Activated CD8-positive, alpha-beta memory T cell treated with anti-CD3 and anti-CD28 coated beads for 4 hours (primary cell): ENCODE results near the gene LPCAT1.
"Not testable (repeated sequence)": the region's sequence is repeated elsewhere in the genome, so short reads cannot be mapped to it uniquely, and the experiment has no call there.

Experiments
- DNase-seq, 2 donors: peaks; one replicate each; pipeline ENCODE4 v3.0.0-alpha.2; 2020; ENCODE audit warnings: low read depth in 2 of 2

LPCAT1 gene

DNA sequence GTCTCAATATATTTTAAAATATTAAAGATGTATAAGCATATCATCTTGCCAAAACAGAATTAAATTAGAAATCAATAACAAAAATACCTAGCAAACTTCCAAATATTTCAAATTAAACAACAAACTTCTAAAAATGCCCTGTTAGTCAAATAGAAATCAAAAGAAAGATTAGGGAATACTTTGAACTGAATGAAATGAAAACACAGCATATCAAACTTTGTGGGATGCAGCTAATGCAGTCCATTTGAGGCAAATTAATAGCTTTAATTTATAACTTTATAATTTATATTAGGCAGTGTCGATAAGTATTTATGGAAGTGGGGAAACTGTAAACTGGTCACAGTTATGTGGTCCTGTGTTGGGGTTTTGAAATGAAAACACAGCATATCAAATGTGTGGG is 95.7 kb downstream of the LPCAT1 start:
- no peak for DNase-seq

DNA sequence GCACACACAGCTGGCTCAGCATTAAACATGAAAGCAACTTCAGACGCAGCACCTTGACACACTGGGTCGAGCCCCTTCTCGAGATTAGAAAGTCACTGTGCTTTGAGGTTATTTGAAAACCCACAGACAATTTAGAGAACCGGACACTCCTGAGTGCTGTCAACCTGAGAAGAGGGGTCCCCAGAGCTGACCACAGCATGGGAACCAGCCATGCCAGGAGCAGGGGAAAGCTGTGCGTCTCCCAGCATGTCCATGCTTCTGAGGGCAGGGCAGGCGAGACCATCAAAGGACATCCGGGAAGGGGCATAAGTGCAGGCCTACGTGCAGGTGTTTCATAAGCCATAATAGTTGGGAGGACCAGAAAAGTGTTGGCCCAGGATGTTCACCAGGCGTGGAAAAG is 99.0 kb downstream of the LPCAT1 start:
- DNase-seq = no peak

DNA sequence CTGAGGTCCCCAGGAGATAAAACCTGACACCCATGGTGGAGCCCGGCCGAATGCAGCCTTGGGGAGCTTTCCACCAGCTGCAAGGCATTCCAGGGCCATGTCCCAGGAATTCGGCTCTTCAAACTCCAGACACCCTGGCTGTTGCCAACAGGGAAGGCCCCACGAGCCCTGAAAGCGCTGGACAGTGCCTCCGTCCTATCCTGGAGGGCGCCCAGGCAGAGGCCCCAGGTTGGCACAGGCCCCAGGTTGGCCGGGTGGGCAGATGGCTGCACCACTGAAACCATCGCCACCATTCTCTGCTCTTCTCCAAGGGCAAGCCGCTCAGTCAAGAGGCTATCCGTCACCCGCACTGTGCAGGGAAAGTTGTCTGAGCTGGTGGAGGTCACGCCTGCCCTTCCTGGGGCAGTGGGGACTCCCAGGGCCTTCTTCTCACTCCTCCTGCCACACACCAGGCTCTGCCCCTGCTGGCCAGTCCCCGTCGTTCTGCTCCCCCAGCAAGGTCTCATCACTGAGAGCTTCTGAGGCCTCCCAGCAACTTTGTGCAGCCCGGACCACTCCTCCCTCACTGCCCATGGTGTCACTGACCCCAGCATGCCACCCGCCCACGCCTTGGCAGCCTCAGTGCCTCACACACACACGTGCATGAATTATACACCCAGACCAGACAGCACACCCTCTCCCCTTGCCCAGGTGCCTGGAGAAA is 99.7 kb downstream of the LPCAT1 start:
- DNase-seq = no peak

DNA sequence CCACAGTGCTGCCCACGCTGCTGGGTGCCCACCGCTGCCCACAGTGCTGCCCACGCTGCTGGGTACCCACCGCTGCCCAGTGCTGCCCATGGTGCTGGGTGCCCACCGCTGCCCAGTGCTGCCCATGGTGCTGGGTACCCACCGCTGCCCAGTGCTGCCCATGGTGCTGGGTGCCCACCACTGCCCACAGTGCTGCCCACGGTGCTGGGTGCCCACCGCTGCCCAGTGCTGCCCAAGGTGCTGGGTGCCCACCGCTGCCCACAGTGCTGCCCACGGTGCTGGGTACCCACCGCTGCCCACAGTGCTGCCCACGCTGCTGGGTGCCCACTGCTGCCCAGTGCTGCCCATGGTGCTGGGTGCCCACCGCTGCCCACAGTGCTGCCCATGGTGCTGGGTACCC is 101.2 kb downstream of the LPCAT1 start:
- not testable (repeated sequence) for DNase-seq

DNA sequence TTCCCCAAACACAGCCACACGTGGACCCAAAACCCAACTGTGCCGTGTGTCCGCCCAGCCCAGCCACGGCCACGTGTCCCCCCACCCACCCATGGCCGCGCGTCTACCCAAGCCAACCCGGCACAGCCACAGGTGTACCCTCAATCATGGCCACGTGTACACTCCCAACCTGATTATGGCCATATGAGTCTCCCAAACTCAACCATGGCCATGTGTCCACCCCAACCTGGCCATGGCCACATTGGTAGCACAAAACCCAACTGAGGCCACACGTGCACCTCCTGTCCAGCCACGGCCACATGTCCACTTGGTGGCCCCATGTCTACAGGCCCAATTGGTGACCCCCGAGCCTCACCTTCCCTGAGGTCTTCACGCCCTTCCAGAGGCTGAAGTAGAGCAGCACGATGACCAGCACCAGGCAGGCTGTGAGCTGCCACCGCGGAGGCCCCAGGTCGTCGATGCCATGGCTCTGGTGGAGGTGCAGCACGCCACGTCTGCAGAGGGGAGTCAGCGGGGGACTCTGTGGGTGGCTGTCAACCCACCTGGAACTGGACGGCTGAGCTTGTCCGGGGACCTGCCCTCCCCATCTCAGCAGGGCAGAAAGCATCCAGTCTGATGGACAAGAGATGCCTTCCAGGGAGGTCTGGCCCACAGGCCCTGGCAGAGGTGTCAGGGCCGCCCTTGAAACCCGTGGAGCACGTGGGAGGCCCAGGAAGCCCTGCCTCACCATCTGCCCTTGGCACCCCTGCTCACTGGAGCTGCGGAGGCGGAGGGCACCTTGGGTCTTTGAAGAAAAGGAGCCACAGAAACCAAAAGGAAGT is 102.0 kb downstream of the LPCAT1 start:
- DNase-seq = no peak

DNA sequence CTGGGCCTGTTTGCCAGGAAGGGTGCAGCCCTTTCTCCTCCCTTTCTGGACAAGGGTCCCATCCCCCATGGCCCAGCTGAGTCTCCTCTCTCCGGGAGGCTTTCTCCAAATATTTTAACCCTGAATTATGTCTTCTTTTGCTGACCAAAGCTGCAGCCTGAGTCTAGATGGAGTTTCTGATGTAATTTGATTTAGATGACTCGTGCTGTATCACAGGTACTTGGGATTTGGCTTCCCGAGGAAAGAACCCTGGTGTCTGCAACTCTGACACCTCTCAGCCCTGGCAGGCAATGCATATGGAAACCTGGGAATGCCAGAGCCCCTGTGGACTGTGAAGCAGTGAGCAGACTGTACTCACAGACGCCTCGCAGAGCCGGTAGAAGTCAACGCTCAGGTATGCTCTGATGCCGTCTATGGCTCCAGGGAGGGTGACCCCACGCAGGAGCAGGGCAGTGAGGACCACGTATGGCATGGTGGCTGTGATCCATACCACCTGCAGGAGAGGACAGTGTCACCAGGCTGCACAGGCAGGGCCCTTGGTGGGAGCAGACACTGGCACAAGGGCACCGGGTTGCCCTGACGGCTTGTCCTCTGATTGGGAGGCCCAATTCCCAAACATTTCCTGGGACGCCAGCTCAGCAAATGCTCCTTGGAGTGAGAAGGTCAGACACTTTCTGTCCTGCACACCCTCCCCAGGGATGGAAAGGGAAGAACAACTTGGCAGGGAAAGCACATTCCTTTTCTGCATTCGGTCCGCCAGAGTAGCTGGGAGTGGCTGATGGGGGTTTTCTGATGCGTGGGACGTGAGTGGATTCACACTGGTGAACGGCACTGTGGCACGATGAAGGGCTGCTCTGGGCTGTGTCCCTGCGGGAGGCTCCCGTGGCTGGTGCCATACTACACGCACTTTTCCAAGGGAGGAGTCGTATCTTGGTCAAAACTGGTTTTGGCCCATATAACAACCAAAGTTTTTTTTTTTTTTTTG is 103.3 kb downstream of the LPCAT1 start:
- DNase-seq = no peak

DNA sequence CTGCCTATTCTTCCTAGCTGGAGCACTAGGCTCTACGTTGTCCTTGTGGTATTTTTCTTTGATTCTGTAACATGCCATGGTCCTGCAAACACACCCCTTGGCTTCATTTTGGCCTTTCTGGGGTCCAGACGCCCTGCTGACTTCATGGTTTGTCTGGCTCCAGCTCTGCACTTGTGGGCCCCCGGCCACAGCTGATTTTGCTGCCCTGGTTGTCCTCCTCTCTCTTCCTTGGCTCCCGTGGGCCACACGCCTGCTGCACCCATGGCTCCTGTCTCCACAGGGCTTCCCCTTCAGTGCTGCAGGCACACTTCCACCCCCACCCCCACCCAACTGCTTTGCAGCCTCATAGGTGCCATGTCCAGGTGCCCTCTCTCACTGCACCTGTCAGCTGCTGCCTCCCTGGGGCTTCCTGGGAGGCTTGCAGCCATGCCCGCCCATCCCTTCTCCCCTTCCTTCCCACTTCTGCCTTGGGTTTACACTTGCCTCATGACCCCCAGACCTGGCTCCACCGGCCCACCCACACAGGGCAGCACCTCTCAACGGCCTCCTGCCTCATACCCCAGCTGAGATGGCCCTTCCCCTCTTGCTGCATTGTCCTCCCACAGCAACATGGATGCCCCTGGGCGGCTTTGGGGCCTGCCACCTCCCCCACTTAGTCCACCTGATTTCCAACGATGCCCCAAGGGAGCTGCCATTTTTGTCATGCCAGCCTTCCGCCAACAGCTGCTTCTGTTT is 104.1 kb downstream of the LPCAT1 start:
- no peak for DNase-seq

DNA sequence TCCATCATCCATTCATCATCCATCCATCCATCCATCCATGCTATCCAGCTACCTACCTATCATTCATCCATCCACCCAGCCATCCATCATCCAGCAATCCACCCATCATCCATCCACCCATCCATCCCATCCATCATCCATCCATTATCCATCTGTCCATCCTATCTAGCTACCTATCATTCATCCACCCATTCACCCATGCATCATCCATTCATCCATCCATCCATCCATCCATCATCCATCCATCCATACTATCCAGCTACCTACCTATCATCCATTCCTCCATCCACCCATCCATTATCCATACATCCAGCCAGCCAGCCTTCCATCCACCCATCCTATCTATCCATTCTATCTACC is 104.9 kb downstream of the LPCAT1 start:
- no peak for DNase-seq

DNA sequence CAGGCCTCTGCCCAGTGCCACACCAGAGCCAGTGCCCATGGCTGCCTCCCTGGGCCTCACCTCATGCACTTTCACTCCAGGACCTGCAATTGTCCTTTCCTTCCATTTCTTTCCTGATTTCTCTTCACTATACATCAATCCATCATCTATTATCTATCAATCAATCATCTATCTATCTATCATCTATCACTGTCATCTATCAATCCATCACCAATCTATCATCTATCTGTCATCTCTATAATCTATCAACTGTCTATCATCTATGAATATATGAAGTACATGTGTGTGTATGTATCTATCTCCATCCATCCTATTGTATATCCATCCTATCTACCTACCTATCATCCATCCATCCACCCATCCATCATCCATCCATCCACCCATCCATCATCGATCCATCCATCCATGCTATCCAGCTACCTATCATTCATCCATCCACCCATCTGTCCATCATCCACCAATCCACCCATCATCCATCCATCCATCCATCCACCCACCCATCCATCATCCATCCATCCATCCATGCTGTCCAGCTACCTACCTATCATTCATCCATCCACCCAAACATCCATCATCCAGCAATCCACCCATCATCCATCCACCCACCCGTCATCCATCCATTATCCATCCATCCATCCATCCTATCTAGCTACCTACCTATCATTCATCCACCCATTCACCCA is 105.4 kb downstream of the LPCAT1 start:
- DNase-seq = no peak

DNA sequence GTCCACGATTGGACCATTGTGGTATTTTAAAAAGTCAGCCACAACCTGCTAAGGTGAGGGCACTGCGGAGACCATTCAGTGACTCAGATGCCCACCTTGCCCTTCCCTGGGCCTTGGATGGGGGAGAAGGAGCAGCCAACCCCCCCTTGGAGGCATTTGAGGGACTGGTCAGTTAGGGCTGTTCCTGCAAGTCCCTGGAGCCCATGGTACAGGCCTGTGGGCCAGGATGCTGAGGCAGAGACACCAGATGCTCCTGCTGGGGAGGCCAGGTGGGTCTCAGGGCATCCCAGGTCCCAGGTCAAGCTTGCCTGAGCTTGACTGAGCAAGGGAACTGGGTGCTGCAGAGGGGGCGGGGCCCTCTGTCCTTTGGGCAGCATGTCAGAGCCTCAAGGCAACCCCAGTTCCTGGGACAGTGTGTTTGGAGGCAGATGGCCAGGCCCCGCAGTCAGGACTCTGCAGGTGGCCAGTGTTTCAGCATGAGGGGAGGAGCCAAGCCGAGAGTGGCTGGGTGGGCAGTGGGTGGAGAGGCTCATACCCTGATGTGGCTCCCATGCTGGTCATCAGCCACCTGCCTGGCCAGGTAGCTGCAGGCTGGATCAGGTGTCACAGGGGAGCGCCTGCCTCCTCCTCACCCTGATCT is 106.1 kb downstream of the LPCAT1 start:
- no peak for DNase-seq

DNA sequence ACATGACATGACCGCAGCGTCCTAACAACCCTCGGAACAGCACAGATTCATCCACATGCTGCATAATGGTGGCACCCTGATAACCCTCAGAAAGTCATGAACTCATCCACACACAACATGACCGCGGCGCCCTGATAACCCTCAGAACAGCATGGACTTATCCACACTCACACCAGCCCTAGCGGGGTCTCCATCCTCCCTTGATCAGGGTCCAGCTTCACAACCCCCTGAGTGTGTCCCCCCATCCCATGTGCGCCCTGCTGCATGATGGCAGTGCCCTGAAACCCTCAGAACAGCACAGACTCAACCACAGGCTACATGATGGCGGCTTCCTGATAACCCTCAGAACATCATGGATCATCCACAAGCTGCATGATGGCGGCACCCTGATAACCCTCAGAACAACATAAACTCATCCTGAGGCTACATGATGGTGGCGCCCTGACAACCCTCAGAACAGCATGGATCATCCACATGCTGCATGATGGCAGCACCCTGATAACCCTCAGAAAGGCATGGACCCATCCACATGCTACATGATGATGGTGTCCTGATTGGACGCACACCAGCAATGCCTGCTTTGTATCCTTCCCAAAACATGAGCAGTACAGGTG is 106.8 kb downstream of the LPCAT1 start:
- no peak for DNase-seq

DNA sequence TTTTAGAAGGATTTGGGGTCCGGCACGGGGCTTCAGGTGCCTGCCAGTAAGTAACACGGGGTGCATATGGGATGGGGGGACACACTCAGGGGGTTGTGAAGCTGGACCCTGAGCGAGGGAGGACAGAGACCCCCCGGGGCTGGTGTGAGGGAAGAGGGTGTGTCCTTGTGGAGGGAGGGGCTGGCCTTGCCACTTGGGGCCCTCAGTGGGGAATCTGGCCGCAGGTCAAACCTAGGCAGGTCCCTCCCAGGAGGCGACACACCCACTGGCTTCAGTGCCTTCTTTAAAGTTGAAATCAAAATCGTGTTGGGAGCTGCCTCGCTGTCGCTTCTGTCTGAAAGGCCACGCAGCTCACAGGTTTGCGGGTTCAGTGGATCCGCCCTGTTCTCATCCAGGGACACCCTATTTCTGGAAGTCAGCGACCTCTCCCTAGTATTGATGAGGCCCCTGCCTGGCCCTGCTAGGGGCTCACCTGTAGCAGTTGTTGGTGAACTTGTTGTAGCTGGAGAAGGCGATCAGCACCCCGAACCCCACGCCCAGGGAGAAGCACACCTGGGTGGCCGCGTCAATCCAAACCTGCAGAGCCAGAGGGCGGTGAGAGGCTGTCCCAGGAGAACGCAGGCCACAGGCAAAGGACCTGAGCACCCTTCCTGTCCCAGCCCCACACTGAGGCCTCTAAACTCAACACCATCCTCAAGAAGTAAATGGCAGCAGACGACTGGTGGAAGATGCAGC is 108.0 kb downstream of the LPCAT1 start:
- no peak for DNase-seq

DNA sequence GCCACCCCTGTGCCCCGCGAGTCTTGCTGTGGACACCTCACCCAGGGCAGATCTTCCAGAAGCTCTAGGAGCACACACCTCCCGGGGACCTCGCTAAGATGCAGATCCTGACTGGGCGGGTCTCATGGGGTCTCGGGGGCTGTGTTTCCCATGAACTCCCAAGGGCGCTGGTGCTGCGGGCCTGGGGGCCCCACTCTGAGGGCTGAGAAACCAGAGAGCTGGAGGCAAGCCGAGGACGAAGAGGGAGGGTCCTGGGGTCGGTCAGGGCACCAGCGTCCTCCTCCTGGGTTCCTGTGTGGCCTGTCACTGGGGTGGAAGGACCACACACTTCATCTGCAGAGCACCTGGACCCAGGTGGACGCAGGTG is 108.7 kb downstream of the LPCAT1 start:
- no peak for DNase-seq

DNA sequence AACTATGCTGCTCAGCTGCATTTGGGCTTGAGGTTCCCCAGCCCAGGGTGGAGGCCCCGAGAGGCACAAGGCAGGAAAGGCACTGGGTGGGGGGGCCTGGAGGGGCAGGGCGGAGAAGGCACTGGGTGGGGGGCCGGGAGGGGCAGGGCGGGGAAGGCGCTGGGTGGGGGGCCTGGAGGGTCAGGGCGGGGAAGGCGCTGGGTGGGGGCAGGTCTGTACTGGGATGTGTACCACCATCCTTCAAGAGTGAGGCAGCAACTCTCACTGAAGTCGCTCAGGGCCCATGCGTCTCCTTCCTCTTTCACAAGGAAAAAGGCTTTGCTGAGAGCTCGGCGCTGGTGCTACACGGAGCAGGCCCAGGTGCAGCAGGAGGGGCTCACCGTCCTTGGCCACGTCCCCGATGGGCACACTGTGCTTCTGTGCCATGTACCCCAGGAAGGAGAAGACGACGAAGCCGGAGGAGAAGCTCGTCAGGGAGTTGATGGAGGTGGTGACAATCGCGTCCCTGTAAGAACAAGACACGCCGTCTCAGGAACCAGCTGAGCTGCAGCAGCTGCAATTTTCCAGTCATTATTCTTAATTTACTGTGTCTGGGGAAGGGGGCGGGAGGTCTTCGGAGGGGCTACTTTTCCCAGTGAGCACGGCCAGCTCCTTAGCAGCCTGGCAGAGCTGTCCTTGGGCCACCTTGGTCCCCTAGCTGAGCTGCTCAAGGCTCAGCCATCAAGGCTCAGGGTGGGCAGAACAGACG is 109.3 kb downstream of the LPCAT1 start:
- DNase-seq = no peak

DNA sequence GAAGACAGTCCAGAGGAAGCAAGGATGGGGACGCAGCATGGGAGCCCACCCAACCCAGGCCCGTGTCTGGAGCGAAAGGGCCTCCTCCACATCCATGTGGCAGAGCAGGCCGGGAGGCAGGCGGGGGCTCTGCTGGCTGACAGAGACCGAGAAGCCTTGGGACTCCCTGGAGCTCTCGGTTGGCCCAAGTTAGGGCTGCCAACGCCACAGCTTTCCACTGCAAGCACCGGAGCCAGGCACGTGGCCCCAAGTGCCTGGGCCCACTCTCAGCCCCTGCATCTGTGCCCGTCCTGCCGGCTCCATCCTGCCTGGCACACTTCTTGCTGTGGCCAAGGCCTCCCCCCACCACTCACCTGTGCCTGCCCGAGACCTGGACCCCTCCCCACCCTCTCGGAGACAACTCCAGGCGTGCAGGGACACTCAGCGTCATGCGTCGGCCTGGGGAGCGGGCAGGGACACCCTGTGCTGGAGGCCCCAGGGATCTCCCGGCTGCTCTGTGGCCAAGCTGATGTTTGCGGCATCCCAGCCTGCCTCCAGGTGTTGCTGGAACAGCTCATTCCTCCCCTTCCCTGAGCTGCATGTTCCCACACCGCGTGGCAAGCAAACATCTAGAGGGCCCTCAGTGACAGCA is 110.0 kb downstream of the LPCAT1 start:
- no peak for DNase-seq

DNA sequence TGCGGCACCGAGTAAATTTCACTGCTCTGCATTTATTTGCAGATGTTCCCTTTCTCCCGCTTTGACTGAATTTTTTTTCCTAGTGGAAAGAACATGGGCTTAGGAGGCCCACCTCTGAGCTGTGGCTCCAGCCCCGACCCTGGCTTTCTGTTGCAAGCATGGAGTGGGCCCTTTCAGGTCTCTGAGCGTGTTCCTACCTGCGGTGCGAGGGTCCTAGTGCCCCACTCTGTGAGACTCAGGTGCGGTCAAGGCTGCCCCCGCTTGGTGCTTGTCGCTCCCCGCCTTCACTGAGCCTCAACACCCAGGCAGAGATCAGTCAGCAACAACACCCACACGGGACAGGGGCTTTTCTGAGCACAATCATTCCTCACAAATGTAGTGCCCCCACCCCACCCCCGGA is 110.5 kb downstream of the LPCAT1 start:
- DNase-seq = no peak

DNA sequence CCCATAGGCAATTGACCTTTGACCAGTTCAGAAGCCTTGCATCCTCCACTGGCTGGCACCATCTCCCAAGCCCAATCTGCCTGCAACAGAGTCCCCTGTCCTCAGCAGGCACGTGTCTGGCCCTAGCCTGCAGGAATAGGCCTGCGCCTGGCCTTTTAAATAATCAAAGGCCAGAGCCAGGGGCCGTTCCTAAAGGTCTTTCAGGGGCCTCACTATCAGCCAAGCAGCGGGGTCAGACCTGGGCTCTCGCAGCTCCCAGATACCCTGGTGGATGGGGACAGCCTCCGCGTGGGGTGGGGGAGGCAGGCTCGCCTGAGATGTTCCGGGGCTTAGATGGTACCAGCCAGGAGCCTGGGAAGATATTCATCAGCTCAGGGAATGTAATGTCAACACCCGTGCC is 111.1 kb downstream of the LPCAT1 start:
- DNase-seq = no peak

DNA sequence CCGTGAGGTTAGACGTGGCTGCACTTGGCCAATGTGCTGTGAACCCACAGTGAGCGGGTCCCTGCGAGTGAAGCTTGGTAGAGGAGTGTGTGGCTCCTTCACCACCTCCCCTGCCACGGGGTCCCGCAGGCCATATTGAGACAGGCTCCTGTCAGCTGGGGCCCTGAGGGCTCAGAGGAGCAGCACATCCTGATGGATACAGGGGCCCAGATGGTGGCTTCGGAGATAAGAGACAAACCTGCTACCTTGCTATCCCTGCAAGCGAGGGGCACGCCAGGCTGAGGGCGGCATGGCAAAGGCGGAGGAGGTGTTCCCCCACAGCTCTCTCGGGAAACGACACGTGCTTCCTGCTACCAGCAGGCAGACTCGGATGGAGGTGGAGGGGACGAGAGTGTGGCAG is 111.6 kb downstream of the LPCAT1 start:
- DNase-seq = no peak
